GM19240 (cell line): ENCODE results near the gene ZFYVE16.
A peak's percentile ranks its signal among the peaks of the same experiment; 100 is the strongest.
"Not testable (repeated sequence)": the region's sequence is repeated elsewhere in the genome, so short reads cannot be mapped to it uniquely, and the experiment has no call there.

Experiments
- DNase-seq: peaks from one replicate; pipeline ENCODE4 v3.0.0; 2011; ENCODE audit warnings: low spot score; ENCODE audit not compliant: insufficient read length

Gene ZFYVE16

GRCh38 chr5:80407735-80408483 lies at the start of gene ZFYVE16:
TSS of gene ZFYVE16 (plus strand) at chr5:80408064. CDS start at chr5:80434148, 26,084 bp downstream.
- DNase-seq, result peak; percentile 73

GRCh38 chr5:80360914-80361444 lies 46.9 kb upstream of the ZFYVE16 start:
- no peak for DNase-seq

GRCh38 chr5:80364892-80365291 lies 43.0 kb upstream of the ZFYVE16 start:
- no peak for DNase-seq

- DNase-seq, result no peak
Measured at GRCh38 chr5:80368661-80369480, 39.0 kb upstream of the ZFYVE16 start.

GRCh38 chr5:80369521-80369920 lies 38.3 kb upstream of the ZFYVE16 start:
- no peak for DNase-seq

- DNase-seq, result no peak
Measured at GRCh38 chr5:80370390-80370789, 37.5 kb upstream of the ZFYVE16 start.

GRCh38 chr5:80372780-80373179 lies 35.1 kb upstream of the ZFYVE16 start:
- no peak for DNase-seq

- DNase-seq, result no peak
Measured at GRCh38 chr5:80374188-80374587, 33.7 kb upstream of the ZFYVE16 start.

GRCh38 chr5:80376557-80376956 lies 31.3 kb upstream of the ZFYVE16 start:
- DNase-seq, result no peak

GRCh38 chr5:80382488-80382887 lies 25.4 kb upstream of the ZFYVE16 start:
- DNase-seq, result no peak

- no peak for DNase-seq
Measured at GRCh38 chr5:80387063-80387768, 20.6 kb upstream of the ZFYVE16 start.

- DNase-seq, result no peak
Measured at GRCh38 chr5:80389580-80389979, 18.3 kb upstream of the ZFYVE16 start.

- DNase-seq, result not testable (repeated sequence)
Measured at GRCh38 chr5:80390413-80390812, 17.5 kb upstream of the ZFYVE16 start.

GRCh38 chr5:80391267-80391666 lies 16.6 kb upstream of the ZFYVE16 start:
- not testable (repeated sequence) for DNase-seq

- no peak for DNase-seq
Measured at GRCh38 chr5:80399526-80400239, 8.2 kb upstream of the ZFYVE16 start.

GRCh38 chr5:80400368-80400767 lies 7.5 kb upstream of the ZFYVE16 start:
- DNase-seq, result not testable (repeated sequence)

GRCh38 chr5:80403782-80404181 lies 4.1 kb upstream of the ZFYVE16 start:
- DNase-seq, result no peak

- no peak for DNase-seq
Measured at GRCh38 chr5:80406980-80407734, 707 bp upstream of the ZFYVE16 start.

GRCh38 chr5:80408484-80409366 lies 861 bp downstream of the ZFYVE16 start:
- peak; percentile 16 for DNase-seq
